Endothelial cell of umbilical vein (primary cell): ENCODE measurements around the gene AKT1. TPM values are rescaled to one million over a fixed set of nuclear protein-coding genes. Genes with fewer than 3 reads are reported as not detected.

Experiments
- BruUV-seq: library from RNA; stranded (reverse); fragments of 400-500 nt; replicated peaks from 2 replicates; lab custom pipeline; 2021; lab: Mats Ljungman, UMichigan
- CTCF ChIA-PET: fragments of 300-600, 350-600 bp; sonication (Branson Sonifier 250); formaldehyde crosslinking; loops from one replicate; lab custom pipeline; 2021; ENCODE audit warnings: antibody characterized with exemption, inconsistent platforms; lab: Charles Lee
- POLR2A ChIA-PET: fragments of 300-600, 350-600 bp; sonication (Branson Sonifier 250); formaldehyde crosslinking; loops from one replicate; lab custom pipeline; 2021; ENCODE audit warnings: antibody characterized with exemption, inconsistent platforms; lab: Charles Lee
- DNase-seq: peaks from one replicate; pipeline ENCODE4 v3.0.0-alpha.2; 2011; ENCODE audit warnings: low read depth, low spot score
- FAIRE-seq: peaks from 2 replicates; lab custom pipeline; 2011; peaks lifted over from hg19 to GRCh38; lab: Jason Lieb, UNC
- H2AFZ ChIP-seq: 2 replicates; pipeline ENCODE4 v1.6.0; 2012; ENCODE audit warnings: low read depth, low read length, control low read depth, inconsistent platforms
- H3K27ac ChIP-seq: 2 replicates; pipeline ENCODE4 v1.5.1; 2011; ENCODE audit warnings: low read depth, mild to moderate bottlenecking, control low read depth, low read length, moderate library complexity; ENCODE audit not compliant: insufficient read depth
- H3K27me3 ChIP-seq, 2 experiments: 2 replicates each; pipeline versions ENCODE4 v1.6.0 to v1.6.1; 2011; ENCODE audit warnings: low read length in 2 of 2, mixed read lengths in 1 of 2; ENCODE audit not compliant: control insufficient read depth in 2 of 2, insufficient read depth in 2 of 2
- H3K36me3 ChIP-seq, 2 experiments: 2 replicates in 1 of 2; 3 replicates in 1 of 2; pipeline ENCODE4 v1.5.1; 2011; ENCODE audit warnings: low read length in 2 of 2, mild to moderate bottlenecking in 1 of 2, moderate library complexity in 1 of 2; ENCODE audit not compliant: control insufficient read depth in 2 of 2, insufficient read depth in 2 of 2; ENCODE audit errors: extremely low read depth in 1 of 2
- H3K4me1 ChIP-seq: 3 replicates; pipeline ENCODE4 v1.5.1; 2011; ENCODE audit warnings: mild to moderate bottlenecking, low read length; ENCODE audit not compliant: control insufficient read depth, insufficient read depth; ENCODE audit errors: extremely low read depth
- H3K4me2 ChIP-seq: 2 replicates; pipeline ENCODE4 v1.6.1; 2011; ENCODE audit warnings: low read length, control low read depth, mixed read lengths; ENCODE audit not compliant: insufficient read depth
- H3K4me3 ChIP-seq, 3 experiments: fragments of 200-600 bp in 1 of 3; sonication (generic), shearing (Covaris generic) in 1 of 3; replicated peaks in 1 of 3; 2 replicates each; pipeline ENCODE4 v1.5.1; 2011 to 2016; ENCODE audit warnings: control low read depth in 3 of 3, low read length in 3 of 3, mild to moderate bottlenecking in 2 of 3, inconsistent platforms in 1 of 3, low read depth in 1 of 3, moderate library complexity in 1 of 3; ENCODE audit not compliant: insufficient read depth in 1 of 3
- H3K79me2 ChIP-seq: 2 replicates; pipeline ENCODE4 v1.6.0; 2012; ENCODE audit warnings: low read length, inconsistent platforms; ENCODE audit not compliant: control insufficient read depth, insufficient read depth
- H3K9ac ChIP-seq: replicated peaks from 2 replicates; pipeline ENCODE3; 2011; ENCODE audit warnings: low read length, control low read depth; ENCODE audit not compliant: insufficient read depth; ENCODE audit errors: extremely low read depth
- H3K9me1 ChIP-seq: replicated peaks from 3 replicates; pipeline ENCODE4 v1.6.0; 2011; ENCODE audit warnings: mild to moderate bottlenecking, low read length; ENCODE audit not compliant: control insufficient read depth, insufficient read depth; ENCODE audit errors: extremely low read depth
- H3K9me3 ChIP-seq: replicated peaks from 2 replicates; pipeline ENCODE4 v1.5.1; 2012; ENCODE audit warnings: low read length, inconsistent platforms; ENCODE audit not compliant: control insufficient read depth, insufficient read depth
- H4K20me1 ChIP-seq: replicated peaks from 2 replicates; pipeline ENCODE3; 2011; ENCODE audit warnings: mild to moderate bottlenecking, low read length; ENCODE audit not compliant: control insufficient read depth, insufficient read depth; ENCODE audit errors: extremely low read depth
- EZH2 ChIP-seq: IDR thresholded peaks from 2 replicates; pipeline ENCODE4 v1.6.1; 2012; ENCODE audit warnings: borderline replicate concordance, low read depth, mild to moderate bottlenecking, moderate library complexity, low read length, inconsistent platforms; ENCODE audit not compliant: severe bottlenecking
- FOS ChIP-seq: IDR thresholded peaks from 2 replicates; pipeline ENCODE4 v1.6.1; 2011; ENCODE audit warnings: mild to moderate bottlenecking, low read length, moderate library complexity, borderline replicate concordance; ENCODE audit not compliant: insufficient read depth
- GATA2 ChIP-seq: IDR thresholded peaks from 2 replicates; pipeline ENCODE4 v1.7.0; 2011; ENCODE audit warnings: low read depth, mild to moderate bottlenecking, moderate library complexity, mixed read lengths, low read length; ENCODE audit not compliant: insufficient read length, insufficient read depth
- JUN ChIP-seq: IDR thresholded peaks from 2 replicates; pipeline ENCODE4 v1.6.1; 2011; ENCODE audit warnings: borderline replicate concordance, low read depth; ENCODE audit not compliant: insufficient read length, insufficient read depth
- MYC ChIP-seq: IDR thresholded peaks from one replicate; pipeline ENCODE4 v1.6.1; 2011; ENCODE audit warnings: mild to moderate bottlenecking, low read depth, low read length
- POLR2A ChIP-seq: IDR thresholded peaks from 2 replicates; pipeline ENCODE4 v1.6.1; 2012; ENCODE audit warnings: low read depth, mild to moderate bottlenecking, control low read depth, low read length
- POLR2AphosphoS5 ChIP-seq: IDR thresholded peaks from 2 replicates; pipeline ENCODE4 v1.6.1; 2012; ENCODE audit warnings: low read depth, mild to moderate bottlenecking, control low read depth, low read length, moderate library complexity; ENCODE audit not compliant: insufficient read depth
- dilution Hi-C: fragments of 300-500 bp; cut with MboI; formaldehyde crosslinking; loops from one replicate; pipeline ENCODE4 v1.15.0; 2019; ENCODE audit warnings: low sequenced_read_pairs; ENCODE audit not compliant: extremely low pct_ligation_motif_present
- intact Hi-C: fragments of 100-400 bp; cut with micrococcal nuclease; formaldehyde crosslinking; loops from one replicate; pipeline ENCODE4 v1.10.0; 2022
- polyA plus RNA-seq, 4 experiments: library from polyadenylated mRNA; depleted of rRNA in 3 of 4; stranded (reverse) in 3 of 4; unstranded in 1 of 4; fragments of >200 nt; gene quantifications; 2 replicates each; pipeline versions ENCODE4 v1.2.1 to v1.2.3, GENCODE V29; 2011 to 2012; ENCODE audit warnings: missing spikeins in 1 of 4
- total RNA-seq: library from RNA; stranded (reverse); gene quantifications from 2 replicates; pipeline ENCODE4 v1.2.3, GENCODE V29; 2021
- TF ChIP-seq, protein P1 (sequence below), 2 donors: IDR thresholded peaks; 1 replicate in 1 of 2; 2 replicates in 1 of 2; pipeline ENCODE4 v1.5.1; 2011; ENCODE audit warnings: low read length in 2 of 2, mild to moderate bottlenecking in 2 of 2, moderate library complexity in 2 of 2, control low read depth in 1 of 2, inconsistent platforms in 1 of 2, low read depth in 1 of 2; ENCODE audit not compliant: insufficient read depth in 1 of 2; ENCODE audit errors: extremely low read depth in 1 of 2
- TF ChIP-seq, protein P2 (sequence below): IDR thresholded peaks from 2 replicates; pipeline ENCODE4 v1.6.1; 2011; ENCODE audit not compliant: insufficient read depth, insufficient read length

Gene AKT1
- total and polyA plus RNA-seq, 2 donors (not counting 3 experiments of a cell fraction or from before 2014, with no cell fraction given): 177 to 191 TPM

GRCh38 chr14:104798300-104799243, 3.0 kb upstream of the AKT1 start:
- no peak overlapping the region for H3K27ac ChIP-seq
- POLR2A ChIA-PET: no interaction called here

More at GRCh38 chr14:104798300-104799243, 3.0 kb upstream of the AKT1 start:
- no peak overlapping the region for H3K4me2 ChIP-seq
- no peak overlapping the region for H3K4me3 ChIP-seq
- no peaks in the 10 kb centered on the region for H4K20me1 ChIP-seq
- FAIRE-seq: no peak
- H3K9ac ChIP-seq: no peak overlapping the region
- no peaks in the 10 kb centered on the region for H3K36me3 ChIP-seq
- TF ChIP-seq JUN (no peak), EZH2 (no peak), GATA2 (no peak), MYC (no peak), POLR2A (no peak), FOS (no peak), POLR2AphosphoS5 (no peak)
- TF ChIP-seq, protein P1, sequence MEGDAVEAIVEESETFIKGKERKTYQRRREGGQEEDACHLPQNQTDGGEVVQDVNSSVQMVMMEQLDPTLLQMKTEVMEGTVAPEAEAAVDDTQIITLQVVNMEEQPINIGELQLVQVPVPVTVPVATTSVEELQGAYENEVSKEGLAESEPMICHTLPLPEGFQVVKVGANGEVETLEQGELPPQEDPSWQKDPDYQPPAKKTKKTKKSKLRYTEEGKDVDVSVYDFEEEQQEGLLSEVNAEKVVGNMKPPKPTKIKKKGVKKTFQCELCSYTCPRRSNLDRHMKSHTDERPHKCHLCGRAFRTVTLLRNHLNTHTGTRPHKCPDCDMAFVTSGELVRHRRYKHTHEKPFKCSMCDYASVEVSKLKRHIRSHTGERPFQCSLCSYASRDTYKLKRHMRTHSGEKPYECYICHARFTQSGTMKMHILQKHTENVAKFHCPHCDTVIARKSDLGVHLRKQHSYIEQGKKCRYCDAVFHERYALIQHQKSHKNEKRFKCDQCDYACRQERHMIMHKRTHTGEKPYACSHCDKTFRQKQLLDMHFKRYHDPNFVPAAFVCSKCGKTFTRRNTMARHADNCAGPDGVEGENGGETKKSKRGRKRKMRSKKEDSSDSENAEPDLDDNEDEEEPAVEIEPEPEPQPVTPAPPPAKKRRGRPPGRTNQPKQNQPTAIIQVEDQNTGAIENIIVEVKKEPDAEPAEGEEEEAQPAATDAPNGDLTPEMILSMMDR (IDR thresholded peaks at IDR 0.05; ENCODE audit: extremely low read depth in 1 of 2, insufficient read depth in 1 of 2, low read depth in 1 of 2, low read length in 2 of 2): no peak
- TF ChIP-seq, protein P2, sequence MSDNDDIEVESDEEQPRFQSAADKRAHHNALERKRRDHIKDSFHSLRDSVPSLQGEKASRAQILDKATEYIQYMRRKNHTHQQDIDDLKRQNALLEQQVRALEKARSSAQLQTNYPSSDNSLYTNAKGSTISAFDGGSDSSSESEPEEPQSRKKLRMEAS: no peak
- intact Hi-C loops: no loop called here
- BruUV-seq: no TSS peak
- H3K4me1 ChIP-seq: peaks cover 11% of the 10 kb centered on the region
- dilution Hi-C loops: no loop called here
- no peak overlapping the region for H2AFZ ChIP-seq
- no peaks in the 10 kb centered on the region for H3K27me3 ChIP-seq
- H3K79me2 ChIP-seq: peaks cover 15% of the 10 kb centered on the region
- no peak for DNase-seq
- CTCF ChIA-PET: no interaction called here
- no peaks in the 10 kb centered on the region for H3K9me1 ChIP-seq
- no peaks in the 10 kb centered on the region for H3K9me3 ChIP-seq
